HEK293 (cell line): ENCODE measurements around the gene SEC61A2.

ENCODE experiments used
- CTCF ChIA-PET: fragments of 350-600 bp; formaldehyde crosslinking; extraction: SDS; loops from one replicate; lab custom pipeline; 2021; ENCODE audit warnings: antibody characterized with exemption; lab: Yijun Ruan, JAX
- POLR2A ChIA-PET: fragments of 300-600 bp; formaldehyde crosslinking; extraction: SDS; loops from one replicate; lab custom pipeline; 2020; ENCODE audit warnings: antibody characterized with exemption, inconsistent platforms; lab: Yijun Ruan, JAX
- H3K27ac ChIP-seq: fragments of 200-500 bp; sonication (Bioruptor generic); 2 replicates; pipeline ENCODE4 v1.5.1; 2014; ENCODE audit warnings: low read depth, low read length, control low read depth, inconsistent platforms; ENCODE audit errors: extremely low read depth
- H3K36me3 ChIP-seq, 2 experiments: fragments of 200-500 bp in 1 of 2; sonication (Bioruptor generic) in 1 of 2; 1 replicate in 1 of 2; 2 replicates in 1 of 2; pipeline ENCODE4 v1.5.1; 2014 to 2017; ENCODE audit warnings: inconsistent platforms in 2 of 2, low read length in 2 of 2; ENCODE audit not compliant: control insufficient read depth in 2 of 2, insufficient read depth in 1 of 2
- H3K4me1 ChIP-seq: fragments of 200-500 bp; sonication (Bioruptor generic); 2 replicates; pipeline ENCODE4 v1.5.1; 2014; ENCODE audit warnings: mild to moderate bottlenecking, low read length, inconsistent platforms; ENCODE audit not compliant: control insufficient read depth, insufficient read depth
- H3K4me3 ChIP-seq: 2 replicates; pipeline ENCODE4 v1.5.1; 2011; ENCODE audit warnings: low read depth, mild to moderate bottlenecking, control low read depth, low read length, moderate library complexity
- H3K9me3 ChIP-seq: fragments of 200-500 bp; sonication (Bioruptor generic); 2 replicates; pipeline ENCODE4 v1.5.1; 2014; ENCODE audit warnings: low read depth, low read length, inconsistent platforms; ENCODE audit not compliant: control insufficient read depth, insufficient read depth
- BCL11A ChIP-seq: fragments of 450-650 bp; formaldehyde crosslinking; IDR thresholded peaks from 2 replicates; pipeline ENCODE4 v1.5.1; 2016; ENCODE audit warnings: low read depth, missing biosample characterization, missing genetic modification characterization
- GLIS2 ChIP-seq: fragments of 450-650 bp; formaldehyde crosslinking; IDR thresholded peaks from 2 replicates; pipeline ENCODE4 v1.5.1; 2016; ENCODE audit warnings: missing biosample characterization, missing genetic modification characterization
- HOXA7 ChIP-seq: sonication (generic); formaldehyde crosslinking; IDR thresholded peaks from 2 replicates; pipeline ENCODE4 v1.8.1; 2022; ENCODE audit warnings: missing genetic modification reagents, borderline replicate concordance
- OSR2 ChIP-seq: fragments of 450-650 bp; formaldehyde crosslinking; IDR thresholded peaks from 2 replicates; pipeline ENCODE4 v1.5.1; 2016; ENCODE audit warnings: missing biosample characterization, missing genetic modification characterization
- YY2 ChIP-seq: fragments of 450-650 bp; formaldehyde crosslinking; IDR thresholded peaks from 2 replicates; pipeline ENCODE4 v1.5.1; 2016; ENCODE audit warnings: missing biosample characterization, missing genetic modification characterization
- ZBTB8A ChIP-seq: fragments of 450-650 bp; formaldehyde crosslinking; IDR thresholded peaks from 2 replicates; pipeline ENCODE4 v1.5.1; 2016; ENCODE audit warnings: missing biosample characterization, missing genetic modification characterization
- ZNF311 ChIP-seq: fragments of 450-650 bp; formaldehyde crosslinking; IDR thresholded peaks from 2 replicates; pipeline ENCODE4 v1.5.1; 2017; ENCODE audit warnings: missing biosample characterization, missing genetic modification characterization, borderline replicate concordance
- ZNF37A ChIP-seq: fragments of 450-650 bp; IDR thresholded peaks from 2 replicates; pipeline ENCODE4 v1.5.1; 2018; ENCODE audit warnings: missing biosample characterization, missing genetic modification characterization
- ZNF433 ChIP-seq: fragments of 450-650 bp; formaldehyde crosslinking; IDR thresholded peaks from 2 replicates; pipeline ENCODE4 v1.5.1; 2016; ENCODE audit warnings: missing biosample characterization, missing genetic modification characterization, low read depth
- ZNF510 ChIP-seq: fragments of 450-650 bp; formaldehyde crosslinking; IDR thresholded peaks from 2 replicates; pipeline ENCODE4 v1.5.1; 2018; ENCODE audit warnings: mild to moderate bottlenecking, missing genetic modification characterization, missing biosample characterization; ENCODE audit not compliant: insufficient replicate concordance
- ZNF544 ChIP-seq: fragments of 450-650 bp; formaldehyde crosslinking; IDR thresholded peaks from 2 replicates; pipeline ENCODE4 v1.5.0; 2017; ENCODE audit warnings: missing biosample characterization, missing genetic modification characterization
- ZNF658 ChIP-seq: fragments of 450-650 bp; formaldehyde crosslinking; IDR thresholded peaks from 2 replicates; pipeline ENCODE4; 2016; ENCODE audit warnings: missing biosample characterization, missing genetic modification characterization
- ZNF701 ChIP-seq: fragments of 450-650 bp; formaldehyde crosslinking; IDR thresholded peaks from 2 replicates; pipeline ENCODE4 v1.5.1; 2016; ENCODE audit warnings: missing biosample characterization, missing genetic modification characterization
- TF ChIP-seq, protein P1 (sequence below): fragments of 450-650 bp; formaldehyde crosslinking; IDR thresholded peaks from 2 replicates; pipeline ENCODE4 v1.5.1; 2016; ENCODE audit warnings: missing biosample characterization, missing genetic modification characterization
- TF ChIP-seq, protein P2 (sequence below): fragments of 450-650 bp; formaldehyde crosslinking; IDR thresholded peaks from 2 replicates; pipeline ENCODE4 v1.5.1; 2016; ENCODE audit warnings: missing biosample characterization, missing genetic modification characterization, borderline replicate concordance
- TF ChIP-seq, protein P3 (sequence below): IDR thresholded peaks from 2 replicates; pipeline ENCODE4 v1.6.1; 2011; ENCODE audit warnings: mild to moderate bottlenecking, low read depth, low read length, borderline replicate concordance
- TF ChIP-seq, protein P4 (sequence below): fragments of 450-650 bp; formaldehyde crosslinking; IDR thresholded peaks from 2 replicates; pipeline ENCODE4 v1.5.1; 2016; ENCODE audit warnings: missing biosample characterization, missing genetic modification characterization
- TF ChIP-seq, protein P5 (sequence below): fragments of 450-650 bp; formaldehyde crosslinking; conservative IDR thresholded peaks from 2 replicates; pipeline ENCODE4 v1.5.1; 2016; ENCODE audit warnings: low read depth, missing biosample characterization, missing genetic modification characterization

Gene SEC61A2

DNA sequence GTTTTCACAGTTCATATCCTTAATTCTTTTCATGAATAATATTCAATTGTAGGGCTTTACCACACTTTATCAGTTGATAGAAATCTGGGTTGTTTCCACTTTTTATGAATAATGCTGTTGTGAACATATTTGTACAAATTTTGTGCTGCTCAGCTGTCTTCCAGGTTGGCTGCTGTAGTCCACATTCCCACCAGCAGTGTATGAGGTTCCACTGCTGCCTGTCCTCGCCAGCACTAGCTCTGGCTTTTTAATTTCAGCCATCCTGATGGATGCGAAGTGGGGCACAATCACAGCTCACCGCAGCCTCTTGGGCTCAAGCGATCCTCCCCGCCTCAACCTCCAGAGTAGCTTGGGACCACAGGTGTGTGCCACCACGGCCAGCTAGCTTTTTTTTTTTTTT, 33.5 kb downstream of the SEC61A2 start:
- Histone ChIP-seq H3K9me3 (no peaks in the 10 kb centered on the region), H3K27ac (no peak overlapping the region), H3K4me1 (no peaks in the 10 kb centered on the region), H3K36me3 (peaks cover 60 to 91% of the 10 kb centered on the region in 2 experiments), H3K4me3 (no peak overlapping the region)
- ChIA-PET CTCF (no interaction called here), POLR2A (interaction anchor here (0.6 kb wide), 1 partner anchor 359 kb away, joined by 4 read pairs; no protein-coding TSS in a partner anchor)
- TF ChIP-seq ZNF510: no peak
- TF ChIP-seq ZNF37A: no peak
- TF ChIP-seq, protein P1, sequence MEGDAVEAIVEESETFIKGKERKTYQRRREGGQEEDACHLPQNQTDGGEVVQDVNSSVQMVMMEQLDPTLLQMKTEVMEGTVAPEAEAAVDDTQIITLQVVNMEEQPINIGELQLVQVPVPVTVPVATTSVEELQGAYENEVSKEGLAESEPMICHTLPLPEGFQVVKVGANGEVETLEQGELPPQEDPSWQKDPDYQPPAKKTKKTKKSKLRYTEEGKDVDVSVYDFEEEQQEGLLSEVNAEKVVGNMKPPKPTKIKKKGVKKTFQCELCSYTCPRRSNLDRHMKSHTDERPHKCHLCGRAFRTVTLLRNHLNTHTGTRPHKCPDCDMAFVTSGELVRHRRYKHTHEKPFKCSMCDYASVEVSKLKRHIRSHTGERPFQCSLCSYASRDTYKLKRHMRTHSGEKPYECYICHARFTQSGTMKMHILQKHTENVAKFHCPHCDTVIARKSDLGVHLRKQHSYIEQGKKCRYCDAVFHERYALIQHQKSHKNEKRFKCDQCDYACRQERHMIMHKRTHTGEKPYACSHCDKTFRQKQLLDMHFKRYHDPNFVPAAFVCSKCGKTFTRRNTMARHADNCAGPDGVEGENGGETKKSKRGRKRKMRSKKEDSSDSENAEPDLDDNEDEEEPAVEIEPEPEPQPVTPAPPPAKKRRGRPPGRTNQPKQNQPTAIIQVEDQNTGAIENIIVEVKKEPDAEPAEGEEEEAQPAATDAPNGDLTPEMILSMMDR (tag by site-specific recombination): no peak
- no peak for TF ChIP-seq ZNF311 (tag by site-specific recombination)
- TF ChIP-seq HOXA7 (CRISPR knock-in tag): no peak
- TF ChIP-seq, protein P2, sequence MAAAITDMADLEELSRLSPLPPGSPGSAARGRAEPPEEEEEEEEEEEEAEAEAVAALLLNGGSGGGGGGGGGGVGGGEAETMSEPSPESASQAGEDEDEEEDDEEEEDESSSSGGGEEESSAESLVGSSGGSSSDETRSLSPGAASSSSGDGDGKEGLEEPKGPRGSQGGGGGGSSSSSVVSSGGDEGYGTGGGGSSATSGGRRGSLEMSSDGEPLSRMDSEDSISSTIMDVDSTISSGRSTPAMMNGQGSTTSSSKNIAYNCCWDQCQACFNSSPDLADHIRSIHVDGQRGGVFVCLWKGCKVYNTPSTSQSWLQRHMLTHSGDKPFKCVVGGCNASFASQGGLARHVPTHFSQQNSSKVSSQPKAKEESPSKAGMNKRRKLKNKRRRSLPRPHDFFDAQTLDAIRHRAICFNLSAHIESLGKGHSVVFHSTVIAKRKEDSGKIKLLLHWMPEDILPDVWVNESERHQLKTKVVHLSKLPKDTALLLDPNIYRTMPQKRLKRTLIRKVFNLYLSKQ (tag by site-specific recombination): no peak
- no peak for TF ChIP-seq ZNF433 (tag by site-specific recombination)
- TF ChIP-seq ZNF701: no peak
- TF ChIP-seq OSR2 (tag by site-specific recombination): no peak
- TF ChIP-seq GLIS2 (tag by site-specific recombination): no peak
- TF ChIP-seq, protein P3, sequence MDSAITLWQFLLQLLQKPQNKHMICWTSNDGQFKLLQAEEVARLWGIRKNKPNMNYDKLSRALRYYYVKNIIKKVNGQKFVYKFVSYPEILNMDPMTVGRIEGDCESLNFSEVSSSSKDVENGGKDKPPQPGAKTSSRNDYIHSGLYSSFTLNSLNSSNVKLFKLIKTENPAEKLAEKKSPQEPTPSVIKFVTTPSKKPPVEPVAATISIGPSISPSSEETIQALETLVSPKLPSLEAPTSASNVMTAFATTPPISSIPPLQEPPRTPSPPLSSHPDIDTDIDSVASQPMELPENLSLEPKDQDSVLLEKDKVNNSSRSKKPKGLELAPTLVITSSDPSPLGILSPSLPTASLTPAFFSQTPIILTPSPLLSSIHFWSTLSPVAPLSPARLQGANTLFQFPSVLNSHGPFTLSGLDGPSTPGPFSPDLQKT: no peak
- TF ChIP-seq, protein P4, sequence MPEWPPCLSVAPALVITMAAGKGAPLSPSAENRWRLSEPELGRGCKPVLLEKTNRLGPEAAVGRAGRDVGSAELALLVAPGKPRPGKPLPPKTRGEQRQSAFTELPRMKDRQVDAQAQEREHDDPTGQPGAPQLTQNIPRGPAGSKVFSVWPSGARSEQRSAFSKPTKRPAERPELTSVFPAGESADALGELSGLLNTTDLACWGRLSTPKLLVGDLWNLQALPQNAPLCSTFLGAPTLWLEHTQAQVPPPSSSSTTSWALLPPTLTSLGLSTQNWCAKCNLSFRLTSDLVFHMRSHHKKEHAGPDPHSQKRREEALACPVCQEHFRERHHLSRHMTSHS (tag by site-specific recombination): no peak

DNA sequence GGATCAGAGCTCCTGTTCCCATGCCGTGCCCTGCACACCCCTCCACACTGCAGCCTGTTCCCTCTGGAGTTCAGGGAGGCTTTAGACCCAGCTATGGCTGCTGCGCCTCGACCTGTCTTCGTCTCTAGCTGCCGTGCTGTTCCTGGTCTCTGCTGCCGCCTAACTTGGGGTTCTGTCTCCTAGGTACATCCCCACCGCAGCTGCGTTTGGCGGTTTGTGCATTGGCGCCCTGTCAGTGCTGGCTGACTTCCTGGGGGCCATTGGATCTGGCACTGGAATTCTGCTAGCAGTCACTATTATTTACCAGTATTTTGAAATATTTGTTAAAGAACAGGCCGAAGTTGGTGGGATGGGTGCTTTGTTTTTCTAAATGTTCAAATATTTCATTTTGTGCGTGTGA, 34.6 kb downstream of the SEC61A2 start:
- H3K36me3 ChIP-seq: peaks cover 60 to 91% of the 10 kb centered on the region in 2 experiments
- ChIA-PET CTCF (no interaction called here), POLR2A (interaction anchor here (0.5 kb wide), 1 partner anchor 66 kb away, joined by 4 read pairs; no protein-coding TSS in a partner anchor)
- no peak overlapping the region for H3K4me3 ChIP-seq
- H3K9me3 ChIP-seq: no peaks in the 10 kb centered on the region
- TF ChIP-seq ZNF544 (tag by site-specific recombination) (no peak), BCL11A (tag by site-specific recombination) (no peak), ZBTB8A (tag by site-specific recombination) (no peak), YY2 (no peak), ZNF658 (tag by site-specific recombination) (no peak)
- TF ChIP-seq, protein P5, sequence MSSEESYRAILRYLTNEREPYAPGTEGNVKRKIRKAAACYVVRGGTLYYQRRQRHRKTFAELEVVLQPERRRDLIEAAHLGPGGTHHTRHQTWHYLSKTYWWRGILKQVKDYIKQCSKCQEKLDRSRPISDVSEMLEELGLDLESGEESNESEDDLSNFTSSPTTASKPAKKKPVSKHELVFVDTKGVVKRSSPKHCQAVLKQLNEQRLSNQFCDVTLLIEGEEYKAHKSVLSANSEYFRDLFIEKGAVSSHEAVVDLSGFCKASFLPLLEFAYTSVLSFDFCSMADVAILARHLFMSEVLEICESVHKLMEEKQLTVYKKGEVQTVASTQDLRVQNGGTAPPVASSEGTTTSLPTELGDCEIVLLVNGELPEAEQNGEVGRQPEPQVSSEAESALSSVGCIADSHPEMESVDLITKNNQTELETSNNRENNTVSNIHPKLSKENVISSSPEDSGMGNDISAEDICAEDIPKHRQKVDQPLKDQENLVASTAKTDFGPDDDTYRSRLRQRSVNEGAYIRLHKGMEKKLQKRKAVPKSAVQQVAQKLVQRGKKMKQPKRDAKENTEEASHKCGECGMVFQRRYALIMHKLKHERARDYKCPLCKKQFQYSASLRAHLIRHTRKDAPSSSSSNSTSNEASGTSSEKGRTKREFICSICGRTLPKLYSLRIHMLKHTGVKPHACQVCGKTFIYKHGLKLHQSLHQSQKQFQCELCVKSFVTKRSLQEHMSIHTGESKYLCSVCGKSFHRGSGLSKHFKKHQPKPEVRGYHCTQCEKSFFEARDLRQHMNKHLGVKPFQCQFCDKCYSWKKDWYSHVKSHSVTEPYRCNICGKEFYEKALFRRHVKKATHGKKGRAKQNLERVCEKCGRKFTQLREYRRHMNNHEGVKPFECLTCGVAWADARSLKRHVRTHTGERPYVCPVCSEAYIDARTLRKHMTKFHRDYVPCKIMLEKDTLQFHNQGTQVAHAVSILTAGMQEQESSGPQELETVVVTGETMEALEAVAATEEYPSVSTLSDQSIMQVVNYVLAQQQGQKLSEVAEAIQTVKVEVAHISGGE (tag by site-specific recombination): no peak
- no peak overlapping the region for H3K27ac ChIP-seq
- H3K4me1 ChIP-seq: no peaks in the 10 kb centered on the region
